T-helper 9 cell (primary cell): ENCODE measurements around the gene LY6G5B.

Experiments used
- DNase-seq: peaks from one replicate; pipeline ENCODE4 v3.0.0-alpha.2; 2020

The LY6G5B gene

DNA sequence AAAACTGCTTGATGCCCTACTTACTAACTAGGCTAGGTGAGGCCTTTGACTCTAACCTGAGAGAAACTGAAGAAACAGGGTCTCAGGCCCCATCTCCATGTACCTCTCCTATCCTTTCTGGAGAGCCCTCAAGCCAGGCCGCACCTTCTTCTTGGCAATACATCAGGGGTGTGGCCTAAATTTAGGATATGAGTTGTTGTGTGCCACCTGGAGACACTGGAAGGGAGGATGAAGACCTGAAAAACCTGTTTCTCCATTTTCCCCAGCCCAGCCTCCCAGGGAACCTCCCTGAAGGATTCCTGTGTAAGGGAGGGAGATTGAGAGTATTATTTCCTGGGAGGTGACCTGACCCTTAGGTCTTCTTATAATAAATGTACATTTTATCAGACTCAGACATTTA is 48.5 kb downstream of the LY6G5B start:
- DNase-seq = no peak

- DNase-seq = no peak
Observed at GRCh38 chr6:31719001-31719400, 49.2 kb downstream of the LY6G5B start.

GRCh38 chr6:31720196-31720770 is 50.5 kb downstream of the LY6G5B start:
- no peak for DNase-seq

GRCh38 chr6:31721351-31722020 is 51.7 kb downstream of the LY6G5B start, which contains the start of gene LY6G6C:
Gene LY6G6C, minus strand, starts transcription at chr6:31721746. Its CDS starts 67 bp downstream, at chr6:31721679.
- DNase-seq = no peak

DNA sequence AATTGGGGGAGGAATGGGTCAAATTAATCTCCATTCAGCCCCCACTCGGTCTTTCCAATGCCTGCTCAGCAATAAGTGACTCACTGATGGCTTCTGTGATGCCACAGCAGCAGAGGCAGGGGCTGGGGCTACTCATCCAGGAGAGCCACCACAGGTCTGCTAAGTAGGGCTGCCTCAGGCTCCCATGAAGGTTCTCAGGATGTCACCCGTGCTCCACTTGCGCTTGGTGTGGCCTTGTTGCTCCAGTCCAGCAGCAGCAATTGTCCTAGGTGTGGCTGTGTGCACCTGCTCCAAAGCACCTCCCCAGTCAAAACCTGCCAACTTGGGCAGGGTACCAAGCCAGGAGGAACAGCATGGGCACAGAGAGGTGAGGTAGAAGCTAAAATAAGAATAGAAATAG is 52.4 kb downstream of the LY6G5B start:
- no peak for DNase-seq
